NCI-H510A treated with DMSO at 0.1 percent for 48 hours (cell line): ENCODE measurements around the gene TTC16.

ENCODE experiments used
- DNase-seq: peaks from one replicate; lab custom pipeline; 2025; lab: John Stamatoyannopoulos, UW

TTC16 gene

DNA sequence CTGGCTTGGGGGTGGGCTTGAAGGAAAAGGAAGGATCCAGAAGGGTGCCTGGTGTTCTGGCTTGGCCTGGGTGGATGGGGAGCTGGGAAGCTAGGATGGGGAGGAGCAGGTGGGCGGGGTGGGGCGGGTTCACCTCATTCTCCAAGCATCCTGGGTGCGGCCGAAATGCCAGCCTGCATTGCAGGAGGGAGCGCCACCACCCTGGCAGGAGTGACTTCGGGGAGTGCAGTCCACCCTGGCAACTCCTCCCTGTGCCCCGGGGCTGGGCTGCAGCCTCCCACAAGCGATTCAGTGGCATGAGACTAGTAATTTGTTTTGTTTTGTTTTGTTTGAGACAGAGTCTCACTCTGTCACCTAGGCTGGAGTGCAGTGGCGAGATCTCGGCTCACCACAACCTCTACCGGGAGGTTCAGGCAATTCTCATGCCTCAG is 5.5 kb downstream of the TTC16 start:
- peak; percentile 23 for DNase-seq

DNA sequence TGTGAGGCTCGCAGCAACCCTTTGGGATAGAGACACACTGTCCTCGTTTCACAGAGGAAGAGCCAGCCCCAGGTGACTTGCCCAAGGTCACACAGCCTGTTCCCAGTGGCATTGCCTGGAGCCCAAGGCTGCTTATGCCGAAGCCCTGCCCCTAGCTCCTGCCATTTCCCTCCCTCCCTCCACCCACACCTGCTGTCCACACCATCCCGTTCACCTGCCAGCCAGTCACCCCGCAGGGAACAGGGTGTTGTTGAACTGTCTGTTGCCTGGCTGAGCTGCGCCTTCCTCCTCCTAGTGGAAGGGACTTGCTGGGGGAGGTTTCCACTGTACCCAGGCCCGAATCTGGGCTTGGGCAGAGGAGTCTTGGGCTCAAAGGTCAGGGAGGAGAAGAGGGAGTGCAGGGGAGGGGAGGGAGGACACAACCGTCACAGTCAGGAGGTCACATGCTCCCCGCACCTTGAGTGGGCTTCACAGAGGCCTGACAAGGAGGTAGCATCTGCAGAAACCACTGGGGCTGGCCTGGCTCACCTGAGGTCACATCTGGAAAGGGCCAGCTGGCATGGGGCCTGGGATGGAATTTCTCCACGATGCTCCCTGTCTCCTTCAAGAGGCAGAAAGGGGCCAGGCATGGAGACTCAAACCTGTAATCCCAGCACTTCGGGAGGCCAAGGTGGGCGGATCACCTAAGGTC is 6.3 kb downstream of the TTC16 start:
- peak; percentile 40 for DNase-seq

DNA sequence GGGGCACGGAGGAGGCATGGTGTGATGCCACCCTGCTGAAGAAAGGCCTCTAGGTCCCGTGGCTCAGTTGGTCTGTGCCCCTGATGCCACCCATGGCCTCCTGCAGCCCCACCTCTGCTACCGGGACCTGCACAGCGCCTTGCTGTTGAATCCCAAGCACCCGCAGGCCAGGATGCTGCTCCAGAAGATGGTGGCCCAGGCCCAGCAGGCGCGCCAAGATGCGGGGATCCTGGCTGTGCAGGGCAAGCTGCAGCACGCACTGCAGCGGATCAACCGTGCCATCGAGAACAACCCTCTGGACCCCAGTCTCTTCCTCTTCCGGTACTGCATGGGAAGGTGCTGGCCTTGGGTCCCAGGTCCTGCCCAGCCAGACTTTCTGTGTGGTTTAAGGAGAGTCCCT is 7.1 kb downstream of the TTC16 start:
- no peak for DNase-seq

DNA sequence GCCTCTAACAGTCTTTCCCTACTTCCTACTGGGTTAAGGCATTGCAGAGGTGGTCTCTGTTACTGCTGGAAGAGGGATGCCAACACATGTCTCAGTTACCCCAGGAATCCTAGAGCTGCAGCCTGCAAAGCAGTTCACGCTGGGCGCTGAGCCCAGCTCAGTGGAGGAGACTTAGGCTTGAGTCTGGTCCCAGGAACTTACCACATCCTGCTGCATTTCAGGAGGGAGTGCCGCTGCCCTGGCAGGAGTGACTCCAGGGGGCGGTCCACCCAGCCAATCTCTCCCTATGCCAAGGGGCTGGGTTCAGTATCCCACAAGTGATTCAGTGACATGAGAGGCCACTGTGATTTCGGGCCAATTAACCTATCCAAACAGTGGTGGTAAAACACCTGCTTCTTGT is 7.6 kb downstream of the TTC16 start:
- DNase-seq, result no peak

DNA sequence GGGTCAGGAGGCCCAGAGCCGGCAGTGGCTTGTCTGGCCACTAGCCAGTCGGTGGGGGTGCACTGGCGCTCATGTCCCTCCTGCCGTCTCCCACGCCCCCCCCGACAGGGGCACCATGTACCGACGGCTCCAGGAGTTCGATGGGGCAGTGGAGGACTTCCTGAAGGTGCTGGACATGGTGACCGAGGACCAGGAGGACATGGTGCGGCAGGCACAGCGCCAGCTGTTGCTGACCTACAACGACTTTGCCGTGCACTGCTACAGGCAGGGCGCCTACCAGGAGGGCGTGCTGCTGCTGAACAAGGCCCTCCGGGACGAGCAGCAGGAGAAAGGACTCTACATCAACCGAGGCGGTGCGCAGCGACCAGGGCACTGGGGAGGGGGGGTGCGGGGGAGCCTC is 8.1 kb downstream of the TTC16 start:
- no peak for DNase-seq

- DNase-seq, result no peak
These were observed 11.0 kb downstream of the TTC16 start for GRCh38 chr9:127726871-127727270.

GRCh38 chr9:127728808-127729207 is 12.9 kb downstream of the TTC16 start:
- DNase-seq, result no peak

GRCh38 chr9:127729522-127730256 is 13.8 kb downstream of the TTC16 start:
- DNase-seq, result no peak

GRCh38 chr9:127730262-127730661 is 14.4 kb downstream of the TTC16 start:
- DNase-seq, result no peak

DNA sequence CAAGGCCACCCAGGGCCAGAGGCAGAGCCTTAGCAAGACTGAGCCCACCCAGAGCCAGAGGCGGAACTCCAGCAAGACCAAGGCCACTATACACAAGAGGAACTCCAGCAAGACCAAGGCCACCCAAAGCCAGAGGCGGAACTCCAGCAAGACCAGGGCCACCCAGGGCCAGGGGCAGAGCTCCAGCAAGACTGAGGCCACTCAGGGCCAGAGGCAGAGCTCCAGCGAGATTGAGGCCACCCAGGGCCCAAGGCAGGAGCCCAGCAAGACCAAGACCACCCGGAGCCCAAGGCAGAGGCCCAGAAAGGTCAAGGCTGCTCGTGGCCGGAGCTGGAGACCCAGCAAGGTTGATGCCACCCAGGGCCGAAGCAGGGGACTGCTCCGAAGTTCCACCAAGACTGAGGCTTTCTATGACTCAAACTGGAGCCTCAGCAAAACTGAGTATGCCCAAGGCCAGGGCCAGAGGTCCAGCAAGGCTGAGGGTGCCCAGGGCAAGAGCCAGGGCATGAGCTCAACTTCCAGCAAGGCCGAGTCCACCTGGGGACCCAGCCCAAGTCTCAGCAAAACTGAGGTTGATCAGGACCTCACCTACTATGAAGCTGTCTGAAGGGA is 15.0 kb downstream of the TTC16 start:
- no peak for DNase-seq

GRCh38 chr9:127731938-127732337 is 16.1 kb downstream of the TTC16 start:
- no peak for DNase-seq

- DNase-seq, result no peak
These were observed 16.6 kb downstream of the TTC16 start for GRCh38 chr9:127732444-127732843.

DNA sequence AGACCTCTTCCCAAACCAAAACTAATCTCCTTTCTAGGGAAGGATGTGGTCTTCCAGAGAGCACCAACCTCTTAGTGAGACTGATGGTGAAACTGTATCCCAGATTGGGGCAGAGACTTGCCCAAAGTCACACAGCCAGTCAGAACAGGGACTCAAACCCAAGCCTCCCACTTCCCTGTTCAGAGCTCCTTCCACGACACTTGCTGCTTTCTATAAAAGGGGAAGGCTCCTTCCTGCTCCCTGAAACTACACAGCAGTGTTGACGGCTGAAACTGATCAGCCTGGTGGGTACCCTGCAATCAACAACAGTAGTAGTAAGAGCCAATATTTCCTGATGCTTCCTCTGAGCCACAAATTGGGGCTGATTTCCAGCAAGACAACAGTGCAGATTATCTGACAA is 17.7 kb downstream of the TTC16 start:
- DNase-seq, result no peak

- DNase-seq, result no peak
These were observed 18.4 kb downstream of the TTC16 start for GRCh38 chr9:127734247-127734746.

- DNase-seq, result peak; percentile 91
These were observed 19.1 kb downstream of the TTC16 start, which contains the start of gene TOR2A for GRCh38 chr9:127734747-127735529. TOR2A (minus strand) TSS chr9:127735294; CDS start chr9:127735270, 24 bp downstream.

- DNase-seq, result no peak
These were observed 19.8 kb downstream of the TTC16 start for GRCh38 chr9:127735530-127736185.

DNA sequence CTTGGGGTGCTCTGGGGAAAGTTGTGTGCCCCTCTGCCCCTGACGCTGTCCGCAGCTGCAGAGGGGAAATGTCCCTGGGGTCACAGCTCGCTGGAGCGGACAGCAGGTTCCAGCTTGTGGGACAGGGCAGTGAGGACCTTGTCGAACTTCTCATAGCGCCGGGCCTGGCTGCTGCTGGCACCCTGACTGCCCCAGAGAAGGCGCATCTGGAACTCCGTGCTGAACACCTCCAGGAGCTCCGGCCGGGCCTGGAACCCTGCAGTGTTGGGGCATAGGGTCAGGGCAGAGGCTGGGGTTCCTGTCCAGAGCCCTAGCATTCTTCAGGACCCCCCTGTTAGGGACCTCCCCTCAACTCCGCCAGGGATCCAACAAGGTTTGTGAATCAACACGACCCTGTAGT is 22.8 kb downstream of the TTC16 start:
- DNase-seq, result no peak

DNA sequence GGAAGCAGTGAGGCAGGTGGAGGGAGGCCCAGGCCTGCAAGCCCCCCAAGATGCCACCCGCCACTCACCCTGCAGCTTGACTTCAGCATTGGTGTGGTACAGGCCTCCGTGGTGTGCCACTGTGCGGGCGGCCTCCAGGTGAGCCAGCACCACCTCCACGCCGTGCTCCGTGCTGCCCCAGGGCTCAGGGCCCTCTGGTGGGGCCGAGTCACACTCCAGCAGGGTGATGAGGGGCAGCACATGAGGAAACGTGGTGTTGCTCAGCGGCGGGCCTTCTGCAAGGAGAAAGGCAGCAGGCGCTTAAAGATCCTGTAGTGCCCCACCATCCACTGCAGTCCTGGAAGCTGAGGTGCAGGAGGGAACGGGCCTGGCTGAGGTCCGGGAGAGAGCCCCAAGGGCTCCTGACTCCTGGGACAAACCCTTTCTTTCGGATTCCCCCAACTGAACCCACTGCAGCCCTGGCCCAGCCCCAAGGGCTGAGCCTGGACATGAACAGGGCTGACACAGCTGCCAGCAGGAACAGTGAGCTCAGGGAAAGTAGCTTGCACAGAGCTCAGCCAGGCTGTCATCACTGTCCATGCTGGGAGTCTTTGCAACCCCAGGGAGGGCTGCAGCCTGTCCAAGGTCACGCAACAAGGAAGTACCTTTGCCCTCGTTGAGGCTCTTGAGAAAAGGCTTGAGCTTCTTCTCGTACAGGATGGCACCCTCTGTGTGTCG is 23.9 kb downstream of the TTC16 start:
- no peak for DNase-seq

DNA sequence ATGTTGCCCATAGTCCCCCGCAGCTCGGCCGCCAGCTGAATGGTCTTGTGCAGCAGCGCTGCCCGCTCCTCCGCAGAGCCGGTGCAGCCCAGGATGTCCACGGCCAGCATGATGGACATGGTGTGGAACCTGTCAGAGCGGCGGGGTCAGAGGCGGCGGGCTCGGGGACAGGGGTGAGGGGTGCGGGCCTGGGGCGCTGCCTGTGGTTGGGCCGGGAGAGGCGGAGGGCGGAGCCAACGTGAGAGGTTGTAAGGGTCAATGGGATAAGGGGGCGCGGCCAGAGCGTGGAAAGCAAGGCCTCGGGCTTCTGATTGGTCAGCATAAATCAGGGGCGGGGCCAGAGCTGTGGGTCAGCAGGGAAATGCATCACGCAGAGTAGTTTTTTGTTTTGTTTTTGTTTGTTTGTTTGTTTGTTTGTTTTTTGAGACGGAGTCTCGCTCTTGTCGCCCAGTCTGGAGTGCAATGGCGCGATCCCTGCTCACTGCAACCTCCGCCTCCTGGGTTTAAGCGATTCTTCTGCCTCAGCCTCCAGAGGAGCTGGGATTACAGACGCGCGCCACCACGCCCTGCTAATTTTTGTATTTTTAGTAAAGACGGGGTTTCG is 26.1 kb downstream of the TTC16 start:
- no peak for DNase-seq

- DNase-seq, result no peak
These were observed 26.7 kb downstream of the TTC16 start for GRCh38 chr9:127742435-127743088.
